Testis (tissue), 2 donors: ENCODE measurements around the gene EDIL3.

ENCODE experiments used
- CTCF ChIP-seq, 3 experiments: fragments of 450-650 bp in 2 of 3; fragments of 200-600 bp in 1 of 3; sonication (generic) in 1 of 3; IDR thresholded peaks; one replicate each; pipeline ENCODE4 v1.5.1; 2016 to 2019; ENCODE audit warnings: antibody characterized with exemption in 3 of 3, mild to moderate bottlenecking in 2 of 3, moderate library complexity in 1 of 3
- POLR2A ChIP-seq: fragments of 450-650 bp; IDR thresholded peaks from one replicate; pipeline ENCODE4 v1.6.1; 2017; ENCODE audit warnings: antibody characterized with exemption, mild to moderate bottlenecking, moderate library complexity

GRCh38 chr5:84085387-84086041 is 299.2 kb downstream of the EDIL3 start:
- TF ChIP-seq CTCF (IDR thresholded peaks at IDR 0.05) (no peak), POLR2A (no peak)
